GF-D8 (cell line): ENCODE data around the gene PIK3R1.

Experiments used
- DNase-seq: peaks from one replicate; lab custom pipeline; 2025; lab: John Stamatoyannopoulos, UW

PIK3R1 gene

DNA sequence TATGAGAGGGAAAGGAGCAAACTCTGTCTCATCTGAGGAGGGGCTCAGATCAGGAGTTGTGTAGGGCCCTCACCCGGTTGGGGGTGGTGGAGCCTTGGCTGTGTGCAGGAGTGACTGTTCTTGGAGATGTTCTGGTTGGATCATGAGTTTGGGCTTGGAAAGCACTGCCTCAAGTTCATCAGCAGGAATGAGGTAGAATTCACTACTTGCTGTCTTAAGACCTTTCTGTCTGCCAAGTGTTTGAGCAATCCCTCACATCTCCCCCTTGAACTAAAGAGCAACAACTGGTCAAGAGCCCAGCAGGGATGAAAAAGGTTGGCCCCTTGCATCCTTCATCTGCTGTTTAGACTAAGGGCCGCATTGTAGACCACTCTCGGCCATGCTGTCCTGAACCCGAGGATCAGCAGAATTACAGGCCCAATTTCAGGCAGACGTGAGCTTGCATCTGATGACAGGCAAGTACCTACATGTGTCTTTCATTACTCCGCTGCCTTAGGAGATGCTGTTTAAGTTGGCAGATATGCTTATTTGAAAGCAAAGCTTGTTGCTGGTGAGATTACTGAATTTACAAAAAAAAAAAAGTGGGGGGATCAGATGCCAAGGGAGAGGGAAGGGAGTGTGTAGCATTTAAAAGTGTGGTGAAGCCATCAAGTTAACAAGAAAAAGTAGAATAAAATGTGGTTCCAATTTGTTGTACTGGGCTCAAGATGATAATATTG lies 36.4 kb downstream of the PIK3R1 start:
- DNase-seq: no peak

DNA sequence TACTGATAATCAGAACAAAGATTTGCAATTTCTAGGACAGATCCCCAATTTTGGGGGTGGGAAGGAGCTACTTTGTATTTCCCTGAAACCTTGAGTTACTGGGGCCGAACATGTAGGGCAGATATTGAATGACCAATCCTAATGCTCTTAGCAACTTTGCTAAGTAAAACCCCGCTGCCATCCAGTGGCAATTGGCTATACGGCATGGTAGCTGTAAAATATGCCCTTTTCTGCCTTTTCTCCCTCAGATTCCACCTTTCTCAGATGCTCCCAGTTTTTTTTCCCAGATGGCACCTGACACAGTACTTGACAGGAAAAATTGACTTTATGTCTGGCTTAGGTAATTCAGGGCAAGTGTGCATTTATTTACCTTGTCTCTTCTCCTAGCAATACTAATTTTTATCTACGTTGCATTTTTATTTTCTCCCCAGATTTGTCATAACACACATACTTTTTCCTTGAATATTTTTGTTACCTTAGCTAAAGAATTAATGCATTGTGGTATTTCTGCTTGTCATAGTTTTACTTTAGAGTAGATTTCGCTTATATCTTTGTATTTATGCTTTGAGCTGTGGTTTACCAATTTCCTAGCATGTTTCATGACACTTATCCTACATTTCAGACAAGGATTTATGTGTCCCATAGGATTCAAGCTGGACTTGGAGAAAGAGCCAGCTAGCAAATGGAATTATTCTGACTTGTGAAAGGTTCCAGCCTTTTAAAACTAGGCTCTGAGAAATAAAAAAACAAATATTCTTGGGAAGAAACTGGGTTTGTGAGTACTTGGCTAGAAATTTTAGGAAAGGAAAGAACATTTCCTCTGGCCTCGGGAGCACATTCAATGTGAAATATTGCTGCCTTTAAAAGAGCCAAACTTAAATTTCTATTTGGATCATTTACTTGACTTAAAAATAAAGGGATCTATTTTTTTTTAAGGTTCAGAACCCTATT lies 37.4 kb downstream of the PIK3R1 start:
- DNase-seq: peak; percentile 12

DNA sequence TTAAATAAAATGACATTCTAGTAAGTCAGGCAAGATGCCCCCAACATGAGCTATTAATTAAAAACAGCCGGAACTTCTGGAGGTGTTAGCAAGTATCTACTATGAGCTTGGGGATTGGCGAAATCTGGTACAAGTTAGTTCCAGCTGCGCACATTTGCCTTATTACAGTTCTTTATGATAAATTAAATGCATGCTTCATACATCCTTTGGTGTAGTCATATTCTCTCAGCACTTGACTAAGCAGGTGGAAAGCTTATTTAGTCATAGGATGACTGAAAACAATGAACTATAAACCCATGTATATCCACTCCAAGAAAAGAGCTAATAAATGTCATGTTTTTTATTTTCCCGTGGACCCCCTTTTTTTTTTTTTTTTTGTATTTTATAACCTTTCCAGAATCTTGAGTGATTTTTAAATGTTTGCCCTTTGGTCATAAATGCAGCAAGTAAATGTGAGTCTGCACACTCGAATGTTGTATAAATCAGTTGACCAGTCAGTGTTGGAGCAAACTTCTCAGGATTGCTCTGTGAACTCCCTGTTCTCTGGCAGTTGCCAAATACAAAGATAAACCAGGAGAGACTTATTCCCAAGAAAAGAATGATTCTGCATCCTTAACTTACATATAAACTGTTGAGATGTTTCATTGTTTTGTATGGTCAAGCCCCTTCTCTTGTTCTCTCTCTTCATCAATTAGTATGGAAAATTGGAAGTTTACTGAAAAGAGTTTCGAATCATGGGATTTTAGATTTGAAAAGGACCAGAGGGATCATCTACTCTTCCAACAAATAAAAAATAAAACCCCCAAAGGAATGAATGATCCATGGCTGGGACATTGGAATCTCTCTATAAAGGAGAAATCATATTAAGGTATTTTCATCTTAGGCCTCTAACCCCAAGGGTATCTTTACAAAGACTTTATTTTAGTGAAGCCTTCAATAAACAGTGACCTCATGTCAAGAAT lies 38.3 kb downstream of the PIK3R1 start:
- no peak for DNase-seq

DNA sequence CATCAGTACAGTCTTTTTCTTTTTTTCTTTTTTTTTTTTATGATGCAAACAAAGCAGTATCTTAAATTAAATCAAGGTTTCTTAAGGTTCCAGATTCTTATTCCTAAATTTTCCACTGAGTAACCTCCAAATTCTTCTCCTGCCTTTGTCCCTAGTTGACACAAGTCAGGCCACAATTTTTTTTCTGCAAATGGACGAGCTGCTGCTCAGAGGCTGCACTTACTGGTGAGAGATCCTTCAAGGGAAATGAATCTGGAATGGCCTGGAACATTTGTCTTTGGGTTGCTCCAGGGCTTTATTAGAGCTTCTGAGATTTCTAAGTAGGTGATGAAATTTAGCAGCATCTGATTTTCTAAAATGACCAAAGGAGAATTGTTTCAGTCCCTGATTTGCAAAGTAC lies 39.3 kb downstream of the PIK3R1 start:
- DNase-seq: no peak

DNA sequence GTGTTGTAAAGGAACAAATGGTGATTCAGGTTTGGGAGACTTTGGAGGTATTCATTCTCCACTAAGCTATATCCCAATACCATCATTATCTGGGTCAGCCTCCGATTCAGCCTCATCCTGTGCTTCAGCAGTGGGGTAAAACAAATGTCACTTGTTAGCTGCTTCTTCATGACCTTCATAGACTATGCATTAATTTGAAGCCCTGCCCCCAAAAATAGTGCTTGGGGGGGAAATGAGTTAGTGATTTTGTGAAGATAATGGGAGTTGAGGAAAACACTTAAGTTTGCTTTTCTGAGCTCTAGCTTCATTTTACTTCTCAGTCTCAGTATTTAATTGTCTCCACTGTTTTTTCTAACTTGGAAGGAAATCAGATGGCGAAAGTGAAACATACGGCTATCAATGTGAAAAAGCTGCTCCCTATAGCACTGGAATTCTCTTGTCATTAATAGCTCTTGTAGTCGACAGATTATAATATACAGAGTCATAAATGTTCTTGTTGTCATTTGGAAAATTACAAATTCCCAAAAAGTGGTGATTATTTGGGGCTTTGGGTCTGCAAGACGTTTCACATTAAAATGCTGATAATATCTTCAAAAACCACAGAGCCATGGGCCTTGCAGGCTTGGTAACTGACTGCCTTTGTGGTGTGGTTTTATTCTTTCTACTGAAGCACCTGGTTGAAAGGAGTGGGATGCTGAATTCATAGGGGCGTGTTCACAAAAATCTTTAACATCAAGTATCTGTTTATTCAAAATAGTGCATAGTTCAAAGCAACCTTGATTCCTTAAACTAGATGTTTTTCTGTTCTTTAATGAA lies 40.0 kb downstream of the PIK3R1 start:
- peak; percentile 33 for DNase-seq

DNA sequence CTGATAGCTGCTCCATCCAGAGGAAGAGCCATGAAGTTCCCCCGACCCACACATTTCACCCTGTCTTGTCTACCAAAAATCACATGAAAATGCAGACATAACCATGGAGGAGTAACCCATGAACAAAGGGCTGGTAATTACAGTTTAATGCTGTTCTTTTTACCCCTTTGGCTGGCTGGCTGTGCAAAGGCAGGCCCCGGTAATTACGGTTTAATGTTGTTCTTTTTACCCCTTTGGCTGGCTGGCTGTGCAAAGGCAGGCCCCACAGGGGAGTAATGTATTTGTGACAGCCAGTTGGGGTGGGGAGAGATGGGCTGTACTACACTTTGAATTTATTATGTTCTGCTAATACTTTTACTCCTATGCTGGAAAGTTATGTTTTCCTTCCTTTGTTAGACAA lies 41.7 kb downstream of the PIK3R1 start:
- DNase-seq: no peak

DNA sequence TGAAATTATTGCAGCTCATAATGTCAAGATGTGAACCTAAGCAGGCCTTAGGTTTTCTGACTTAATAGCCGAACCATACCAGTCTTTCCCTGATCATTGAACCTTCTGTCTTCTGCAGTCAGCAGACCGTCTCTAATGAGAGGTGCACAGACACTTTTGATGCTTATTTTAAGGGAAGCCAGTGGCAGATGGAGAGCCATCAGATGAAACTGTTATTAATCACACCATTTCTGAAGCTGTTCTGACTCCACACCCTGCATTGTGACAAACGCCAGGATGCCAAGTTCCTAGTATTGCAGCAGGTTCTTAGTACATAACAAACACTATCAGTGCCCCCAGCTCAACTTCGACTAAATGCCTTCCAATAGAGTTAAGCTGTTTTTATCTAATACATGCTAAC lies 43.0 kb downstream of the PIK3R1 start:
- no peak for DNase-seq

DNA sequence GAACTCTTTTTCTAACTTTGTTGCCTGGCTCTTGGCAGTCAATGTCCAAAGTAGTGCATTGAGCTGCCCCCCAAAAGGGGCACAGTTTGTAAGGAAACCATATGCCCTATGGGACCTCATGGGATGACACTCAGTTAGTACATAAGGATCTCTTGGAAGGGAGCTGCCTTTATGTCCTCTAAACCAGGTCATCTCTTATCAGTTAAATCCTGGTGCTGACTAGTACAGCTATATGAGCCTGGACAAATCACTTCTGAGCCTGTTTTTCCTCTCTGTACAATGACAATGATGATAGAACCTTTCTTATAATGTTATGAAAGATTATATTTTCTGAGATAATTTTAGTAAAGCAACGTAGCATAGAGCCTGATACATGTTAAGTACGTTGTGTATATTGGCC lies 44.1 kb downstream of the PIK3R1 start:
- DNase-seq: no peak

DNA sequence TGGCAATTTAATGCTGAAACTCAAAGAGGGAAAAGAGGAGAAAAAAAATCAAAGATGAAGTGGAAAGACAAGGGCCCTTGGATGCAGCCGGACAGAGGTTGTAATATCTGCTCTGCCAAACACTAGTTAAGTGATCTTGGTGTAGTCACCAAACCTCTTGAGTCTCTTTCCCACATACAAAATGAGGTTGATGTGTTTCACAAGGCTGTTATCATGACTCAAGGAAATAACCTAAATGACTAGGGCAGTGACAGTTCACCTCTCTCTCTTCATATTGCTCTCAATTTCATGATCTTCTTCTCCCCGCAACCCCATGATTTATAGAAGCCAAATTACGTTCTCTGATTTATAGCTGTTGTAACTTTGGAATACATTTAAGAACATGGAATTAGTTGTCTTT lies 44.9 kb downstream of the PIK3R1 start:
- no peak for DNase-seq

DNA sequence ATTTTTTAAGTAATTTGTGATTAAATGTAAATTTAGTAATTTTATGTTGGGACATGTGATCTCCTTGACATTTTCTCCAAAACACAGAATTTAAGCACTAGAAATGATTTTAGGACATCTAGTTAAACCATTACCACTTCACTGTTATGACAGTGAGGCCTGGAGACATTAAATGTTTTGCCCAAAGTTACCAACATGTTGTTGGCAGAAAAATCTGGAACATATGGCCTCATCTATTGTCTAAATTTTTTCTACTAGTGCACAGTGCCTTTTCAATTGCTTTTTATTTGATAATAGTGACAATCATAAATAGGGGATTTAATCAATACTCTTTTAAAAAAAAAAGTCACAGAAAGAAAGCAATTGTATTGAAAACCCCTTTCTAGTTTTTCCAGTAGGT lies 45.6 kb downstream of the PIK3R1 start:
- DNase-seq: no peak

DNA sequence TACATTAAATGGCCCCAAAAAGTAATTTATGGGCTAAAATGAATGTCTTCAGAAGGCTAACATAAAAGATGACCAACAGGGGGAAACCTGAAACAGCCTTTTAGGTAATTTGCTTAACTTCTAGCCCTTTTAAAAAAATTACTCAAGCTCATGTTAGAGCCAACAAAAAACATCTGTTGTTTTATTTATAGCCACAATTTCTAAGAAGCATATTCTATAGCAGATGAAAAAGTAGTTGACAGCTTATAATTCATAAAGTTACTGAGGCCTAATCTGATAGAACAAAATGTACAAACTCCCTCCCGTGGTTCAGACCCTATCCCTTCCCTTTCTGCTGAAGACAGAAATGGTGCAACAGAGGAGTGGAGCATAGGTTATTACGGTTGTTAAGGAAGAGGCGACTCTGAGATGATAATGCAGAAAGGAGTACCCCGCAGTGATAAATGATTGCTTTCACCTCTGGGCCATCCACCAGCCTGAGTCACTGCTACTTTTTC lies 46.1 kb downstream of the PIK3R1 start:
- DNase-seq: no peak

DNA sequence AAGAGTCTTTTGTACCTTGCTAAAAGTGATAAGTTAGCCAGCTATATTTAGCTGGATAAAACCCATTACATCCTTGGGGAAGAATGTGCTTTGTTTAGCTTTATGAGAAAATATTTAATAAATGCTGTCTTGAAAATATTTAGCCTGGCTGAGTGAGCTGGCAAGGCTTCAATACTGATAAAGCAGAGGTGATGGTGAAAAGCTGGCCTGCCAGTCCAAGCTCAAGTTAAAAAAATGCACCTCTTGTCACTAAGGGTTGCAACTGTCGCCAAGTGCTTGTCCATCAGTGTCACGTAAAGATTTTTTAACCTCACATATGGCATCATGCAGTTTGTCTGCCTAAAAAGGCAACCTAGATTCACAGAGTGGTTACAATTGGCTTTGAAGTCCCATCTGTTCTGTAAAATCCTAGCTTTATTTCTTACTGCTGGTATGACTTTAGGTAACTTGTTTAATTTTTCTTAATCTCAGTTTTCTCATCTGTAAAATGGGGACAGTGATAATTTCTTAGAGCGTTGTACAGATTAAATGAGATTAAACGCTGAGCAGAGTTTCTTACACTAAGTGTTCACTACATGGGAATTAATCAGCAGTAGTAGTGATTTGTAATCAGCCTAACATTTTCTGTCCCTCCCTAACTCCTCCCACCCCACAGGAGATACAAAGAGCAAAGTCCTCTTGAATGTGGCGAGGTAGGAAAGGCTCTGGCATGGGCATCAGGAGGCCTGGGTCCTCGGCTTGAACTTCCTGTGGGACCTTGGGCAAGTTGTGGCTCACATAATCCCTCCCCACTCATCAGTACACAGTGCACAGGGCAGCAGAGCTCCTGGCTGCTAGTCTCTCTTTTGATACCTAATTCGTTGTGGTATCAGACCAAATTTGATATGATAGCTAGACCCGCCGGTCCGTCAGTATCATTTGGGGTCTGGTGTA lies 48.7 kb downstream of the PIK3R1 start:
- DNase-seq: no peak

DNA sequence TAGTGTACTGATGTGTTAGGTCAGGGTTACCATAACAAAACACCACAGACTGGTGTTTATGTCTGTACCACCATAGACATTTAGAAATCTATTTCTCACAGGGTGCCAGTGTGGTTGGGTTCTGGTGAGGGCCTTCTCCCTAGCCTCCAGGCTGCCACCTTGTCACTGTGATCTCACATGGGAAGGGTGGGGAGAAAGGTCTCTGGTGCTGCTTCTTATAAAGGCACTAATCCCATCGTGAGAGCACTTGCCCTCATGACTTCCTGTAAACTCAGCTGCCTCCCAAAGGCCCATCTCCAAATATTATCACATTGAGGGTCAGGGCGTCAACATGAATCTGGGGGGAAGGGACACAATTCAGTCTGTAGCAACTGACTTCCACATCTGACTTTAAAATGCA lies 49.8 kb downstream of the PIK3R1 start:
- no peak for DNase-seq

DNA sequence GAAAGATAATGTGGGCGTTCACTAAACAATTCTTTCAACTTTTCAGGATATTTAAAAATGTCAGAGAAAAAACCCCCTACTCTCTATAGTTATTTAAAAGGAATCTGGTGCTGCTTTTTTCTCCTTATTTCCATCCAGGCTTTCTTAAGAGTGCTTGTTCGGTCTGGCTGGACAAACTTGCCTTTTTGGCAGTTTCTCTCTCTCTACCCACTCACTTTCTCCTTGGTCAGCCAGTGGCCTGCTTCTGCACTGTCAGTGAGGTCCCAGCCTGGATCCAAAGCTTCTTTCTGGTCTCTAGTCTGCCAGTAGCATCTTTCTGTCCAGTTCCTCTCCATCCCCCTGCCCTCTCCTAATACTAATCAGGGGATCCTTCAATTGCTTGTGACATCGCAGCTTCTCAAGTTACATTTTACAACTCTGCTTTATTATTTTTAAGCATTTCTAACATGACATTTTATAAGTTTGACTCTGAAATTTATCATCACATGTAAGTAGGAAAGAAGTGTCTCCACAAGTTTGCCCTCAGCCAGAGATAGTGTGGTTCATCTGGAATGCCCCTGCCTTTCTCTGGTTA lies 50.4 kb downstream of the PIK3R1 start:
- no peak for DNase-seq

DNA sequence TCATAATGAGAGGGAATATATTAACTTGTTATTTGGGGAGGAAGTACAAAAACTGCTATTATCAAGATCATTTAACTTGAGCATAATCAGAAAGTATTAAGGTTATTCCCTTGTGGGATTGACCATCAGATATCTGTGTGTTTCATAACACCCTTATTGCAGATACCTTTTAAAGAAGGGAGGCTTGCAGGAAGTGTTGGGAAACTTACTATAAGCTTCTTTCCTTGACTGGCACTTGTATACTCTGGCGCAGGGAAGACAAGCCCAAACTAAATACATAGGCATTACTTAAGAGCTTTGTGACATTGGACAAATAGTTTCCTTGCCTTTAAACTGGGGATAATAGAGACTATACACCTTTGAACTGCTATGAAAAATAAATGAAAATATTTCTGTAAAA lies 50.9 kb downstream of the PIK3R1 start:
- DNase-seq: no peak

DNA sequence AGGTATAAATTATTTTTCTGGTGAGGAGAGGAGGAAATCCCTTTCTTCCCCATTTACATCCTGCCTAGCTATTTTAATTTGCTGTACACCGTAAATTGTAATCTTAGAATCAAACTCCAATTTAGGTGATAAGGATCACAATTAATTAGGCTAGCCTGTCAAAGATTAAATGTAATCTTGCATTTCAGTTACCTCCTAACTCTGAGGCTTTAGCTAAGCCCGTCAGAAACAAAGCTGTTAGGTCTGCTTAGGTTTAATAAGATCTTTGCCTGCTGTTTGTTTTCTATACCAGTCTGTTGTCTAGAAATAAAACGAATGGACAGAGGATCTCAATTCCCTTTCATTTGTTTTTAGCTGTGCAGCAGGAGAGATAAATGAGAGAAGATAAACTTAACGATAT lies 51.5 kb downstream of the PIK3R1 start:
- DNase-seq: no peak

DNA sequence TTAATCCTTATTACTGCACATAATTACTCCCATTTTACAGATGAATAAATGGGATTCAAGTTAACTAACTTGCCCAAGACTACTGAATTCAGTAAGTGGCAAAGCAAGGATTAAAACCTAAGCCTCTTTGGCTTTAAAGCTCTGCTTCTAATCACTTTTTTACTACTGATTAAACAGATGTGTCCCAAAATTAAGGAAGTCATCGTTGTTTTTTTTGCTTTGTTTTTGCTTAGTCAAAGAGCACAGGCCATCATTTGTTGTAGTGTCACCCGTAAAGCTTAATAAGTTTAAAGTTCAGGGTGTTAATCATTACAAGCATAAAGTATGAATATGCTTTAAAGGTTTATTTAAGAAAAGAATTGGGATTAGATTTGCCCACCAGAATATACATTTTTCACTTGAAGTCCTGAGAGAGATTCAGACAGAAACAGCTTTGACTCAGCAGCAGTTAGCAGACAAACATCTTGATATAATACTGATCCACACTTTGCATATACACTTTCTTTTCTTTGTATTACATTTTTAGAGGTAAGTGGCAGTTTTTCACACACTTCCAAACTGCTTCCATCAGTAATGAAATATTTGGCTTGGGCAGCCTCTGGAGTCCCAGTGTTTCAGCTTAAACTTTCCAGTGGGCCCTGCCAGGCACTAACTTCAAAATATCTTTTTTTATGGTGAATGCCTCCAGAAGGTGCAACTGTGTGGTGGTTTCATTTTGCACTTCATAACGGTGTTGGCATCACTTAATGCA lies 52.7 kb downstream of the PIK3R1 start:
- no peak for DNase-seq

DNA sequence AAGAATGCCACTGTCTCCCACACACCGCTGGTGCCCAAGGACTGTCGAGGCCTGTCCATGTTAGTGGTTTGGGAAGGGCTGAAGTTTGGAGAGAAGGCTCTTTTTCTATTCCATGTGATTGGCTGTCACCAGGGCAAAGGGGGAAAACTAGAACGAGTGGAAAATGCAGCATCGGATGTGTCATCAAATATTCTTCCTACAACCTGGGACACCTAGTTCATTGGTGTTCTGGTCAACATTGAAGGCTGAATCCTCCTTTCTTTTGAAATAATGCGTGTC lies 53.2 kb downstream of the PIK3R1 start:
- no peak for DNase-seq

DNA sequence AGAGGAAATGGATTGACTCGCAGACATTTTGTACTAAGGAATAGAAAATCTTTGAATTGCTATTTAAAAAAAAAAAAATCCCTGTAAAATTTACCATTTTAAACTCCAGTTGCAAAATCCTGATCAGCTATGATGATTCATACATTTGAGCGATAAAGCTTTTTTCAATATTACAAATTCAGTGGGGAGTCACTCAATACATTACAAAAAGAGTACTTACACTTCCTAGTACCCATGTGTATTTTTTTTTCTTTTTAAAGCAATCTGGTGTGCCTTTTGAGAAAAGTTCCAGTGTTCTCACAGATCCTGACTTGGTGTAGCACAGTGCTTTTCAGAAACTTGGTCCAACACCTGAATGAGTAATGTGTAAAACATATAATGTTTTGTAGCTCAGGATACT lies 54.3 kb downstream of the PIK3R1 start:
- no peak for DNase-seq
